Stimulated activated CD4-positive, alpha-beta T cell treated with anti-CD3 and anti-CD28 coated beads, TNF-alpha, amount 100 ng/mL, for 24 hours (primary cell): ENCODE data around the gene DIS3.
"Not testable (repeated sequence)": the region's sequence is repeated elsewhere in the genome, so short reads cannot be mapped to it uniquely, and the experiment has no call there.

Source experiments
- DNase-seq, 3 experiments: peaks; one replicate each; pipeline ENCODE4 v3.0.0-alpha.2; 2020; ENCODE audit warnings: low read depth in 3 of 3

Gene DIS3

GRCh38 chr13:72781451-72782439 is at the start of gene DIS3, which contains the start of gene PIBF1:
Gene DIS3 (minus strand): TSS chr13:72781900. CDS start chr13:72781832, 68 bp downstream.
Gene PIBF1 (plus strand): TSS chr13:72782133. CDS start chr13:72783470, 1,337 bp downstream.
- DNase-seq = peak; percentile 94 to 96 (median 96)

GRCh38 chr13:72823724-72824123 is 42.0 kb upstream of the DIS3 start:
- no peak for DNase-seq

GRCh38 chr13:72823081-72823480 is 41.4 kb upstream of the DIS3 start:
- no peak for DNase-seq

- no peak for DNase-seq
Measured at GRCh38 chr13:72820898-72821279, 39.2 kb upstream of the DIS3 start.

GRCh38 chr13:72820156-72820897 is 38.6 kb upstream of the DIS3 start:
- no peak for DNase-seq

GRCh38 chr13:72808917-72809500 is 27.3 kb upstream of the DIS3 start:
- DNase-seq = no peak

- DNase-seq = not testable (repeated sequence)
Measured at GRCh38 chr13:72806514-72806913, 24.8 kb upstream of the DIS3 start.

GRCh38 chr13:72805676-72806346 is 24.1 kb upstream of the DIS3 start:
- no peak for DNase-seq

GRCh38 chr13:72804301-72804700 is 22.6 kb upstream of the DIS3 start:
- DNase-seq = no peak

- no peak for DNase-seq
Measured at GRCh38 chr13:72798817-72799216, 17.1 kb upstream of the DIS3 start.

GRCh38 chr13:72792640-72793039 is 10.9 kb upstream of the DIS3 start:
- no peak for DNase-seq

- DNase-seq = no peak
Measured at GRCh38 chr13:72788831-72789230, 7.1 kb upstream of the DIS3 start.

- DNase-seq = not testable (repeated sequence)
Measured at GRCh38 chr13:72784679-72785078, 3.0 kb upstream of the DIS3 start.

GRCh38 chr13:72782717-72783116 is 1.0 kb upstream of the DIS3 start:
- no peak for DNase-seq

GRCh38 chr13:72774019-72774418 is 7.7 kb downstream of the DIS3 start:
- DNase-seq = no peak

- DNase-seq = no peak
Measured at GRCh38 chr13:72763411-72763810, 18.3 kb downstream of the DIS3 start.

- DNase-seq = no peak
Measured at GRCh38 chr13:72760189-72760588, 21.5 kb downstream of the DIS3 start.

- DNase-seq = no peak
Measured at GRCh38 chr13:72757792-72758535, 23.7 kb downstream of the DIS3 start.

GRCh38 chr13:72754111-72754510 is 27.6 kb downstream of the DIS3 start:
- no peak for DNase-seq

GRCh38 chr13:72751220-72751619 is 30.5 kb downstream of the DIS3 start:
- DNase-seq = no peak

GRCh38 chr13:72745260-72745659 is 36.4 kb downstream of the DIS3 start:
- no peak for DNase-seq
